ENCODE measurements around the gene THAP11.

DNA sequence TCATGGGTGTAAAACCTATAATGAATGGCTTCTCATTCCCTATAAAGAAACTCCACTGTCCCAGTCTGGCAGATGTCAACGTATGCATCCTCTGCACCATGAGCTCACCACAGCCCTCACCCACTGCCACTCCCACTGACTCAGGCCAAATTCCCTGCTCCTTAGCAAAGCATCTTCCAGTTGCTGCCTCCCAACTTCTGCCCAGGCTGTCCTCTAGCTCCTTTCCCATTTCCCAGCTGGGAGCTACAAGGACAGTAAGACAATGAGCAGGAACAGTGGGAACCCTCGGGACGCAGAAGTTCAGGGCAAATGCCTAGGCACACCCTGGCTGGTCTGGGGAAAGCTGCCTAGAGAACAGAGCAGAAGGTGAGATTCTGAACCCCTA, 9.1 kb upstream of the THAP11 start:
- TF ChIP-seq CTCF (IDR thresholded peaks at IDR 0.05) (no peak), POLR2AphosphoS5 (IDR thresholded peaks at IDR 0.05) (no peak)

Data from transverse colon (tissue), 4 donors.